Tibial nerve (tissue), 4 donors: ENCODE results near the gene TMEM272. TPM values are rescaled to one million over a fixed set of nuclear protein-coding genes. Genes with fewer than 3 reads are reported as not detected.

Experiments used
- DNase-seq, 2 donors: peaks; one replicate each; pipeline ENCODE4 v3.0.0-alpha.2; 2019; ENCODE audit warnings: low spot score in 2 of 2
- H3K27ac ChIP-seq, 4 donors: fragments of 200-600 bp; sonication (generic) in 3 of 4; one replicate each; pipeline ENCODE4 v1.5.1; 2017 to 2019; ENCODE audit warnings: mild to moderate bottlenecking in 1 of 4
- H3K27me3 ChIP-seq, 2 donors: fragments of 200-600 bp; sonication (generic) in 1 of 2; one replicate each; pipeline versions ENCODE4 v1.5.1 to v1.6.0; 2017 to 2019
- H3K36me3 ChIP-seq, 3 donors: fragments of 200-600 bp; sonication (generic); one replicate each; pipeline ENCODE4 v1.5.1; 2018 to 2019
- H3K4me1 ChIP-seq, 4 donors: fragments of 200-600 bp; sonication (generic) in 3 of 4; one replicate each; pipeline ENCODE4 v1.5.1; 2017 to 2019
- H3K4me3 ChIP-seq, 4 donors: fragments of 200-600 bp; sonication (generic) in 3 of 4; one replicate each; pipeline ENCODE4 v1.5.1; 2017 to 2019; ENCODE audit warnings: mild to moderate bottlenecking in 1 of 4, moderate library complexity in 1 of 4
- H3K9me3 ChIP-seq, 4 donors: fragments of 200-600 bp; sonication (generic) in 3 of 4; one replicate each; pipeline ENCODE4 v1.5.1; 2017 to 2019
- EP300 ChIP-seq, 2 donors: sonication (generic); formaldehyde crosslinking; IDR thresholded peaks; one replicate each; pipeline ENCODE4 v1.6.1; 2017; ENCODE audit warnings: antibody characterized with exemption in 2 of 2, mild to moderate bottlenecking in 1 of 2
- POLR2A ChIP-seq, 2 donors: fragments of 450-650 bp; IDR thresholded peaks; one replicate each; pipeline ENCODE4 v1.6.1; 2017; ENCODE audit warnings: antibody characterized with exemption in 2 of 2, mild to moderate bottlenecking in 2 of 2, moderate library complexity in 2 of 2
- WGBS, 2 donors: methylation state at CpG; one replicate each; pipeline ENCODE4 v1.1.5; 2018; 5-methylcytosine and 5-hydroxymethylcytosine counted together
- total RNA-seq, 4 donors: library from RNA; depleted of rRNA; stranded (reverse); fragments of >200 nt; gene quantifications; one replicate each; pipeline ENCODE4 v1.1.0, GENCODE V29; 2016
- TF ChIP-seq, protein P1 (sequence below), 5 experiments: fragments of 200-600 bp in 3 of 5; fragments of 450-650 bp in 2 of 5; sonication (generic) in 3 of 5; IDR thresholded peaks; one replicate each; pipeline ENCODE4 v1.5.1; 2016 to 2019; ENCODE audit warnings: antibody characterized with exemption in 5 of 5, mild to moderate bottlenecking in 3 of 5, moderate library complexity in 2 of 5

Gene TMEM272
- total RNA-seq, 4 donors from 2014 or later: not detected

GRCh38 chr13:51818781-51819511 lies 26.0 kb downstream of the TMEM272 start:
- Histone ChIP-seq H3K27ac (no peak overlapping the region), H3K4me3 (no peak overlapping the region), H3K36me3 (no peaks in the 10 kb centered on the region), H3K4me1 (peaks cover 0 to 29% (median 6%) of the 10 kb centered on the region in 4 donors), H3K9me3 (no peaks in the 10 kb centered on the region), H3K27me3 (no peaks in the 10 kb centered on the region)
- DNase-seq: no peak
- 65 to 72% methylated on average over 8 to 9 of the region's 9 CpGs for WGBS, 2 donors
- TF ChIP-seq POLR2A (IDR thresholded peaks at IDR 0.05): no peak
- TF ChIP-seq EP300 (IDR thresholded peaks at IDR 0.05): peak in 1 of 2 donors; percentile 10
- TF ChIP-seq, protein P1, sequence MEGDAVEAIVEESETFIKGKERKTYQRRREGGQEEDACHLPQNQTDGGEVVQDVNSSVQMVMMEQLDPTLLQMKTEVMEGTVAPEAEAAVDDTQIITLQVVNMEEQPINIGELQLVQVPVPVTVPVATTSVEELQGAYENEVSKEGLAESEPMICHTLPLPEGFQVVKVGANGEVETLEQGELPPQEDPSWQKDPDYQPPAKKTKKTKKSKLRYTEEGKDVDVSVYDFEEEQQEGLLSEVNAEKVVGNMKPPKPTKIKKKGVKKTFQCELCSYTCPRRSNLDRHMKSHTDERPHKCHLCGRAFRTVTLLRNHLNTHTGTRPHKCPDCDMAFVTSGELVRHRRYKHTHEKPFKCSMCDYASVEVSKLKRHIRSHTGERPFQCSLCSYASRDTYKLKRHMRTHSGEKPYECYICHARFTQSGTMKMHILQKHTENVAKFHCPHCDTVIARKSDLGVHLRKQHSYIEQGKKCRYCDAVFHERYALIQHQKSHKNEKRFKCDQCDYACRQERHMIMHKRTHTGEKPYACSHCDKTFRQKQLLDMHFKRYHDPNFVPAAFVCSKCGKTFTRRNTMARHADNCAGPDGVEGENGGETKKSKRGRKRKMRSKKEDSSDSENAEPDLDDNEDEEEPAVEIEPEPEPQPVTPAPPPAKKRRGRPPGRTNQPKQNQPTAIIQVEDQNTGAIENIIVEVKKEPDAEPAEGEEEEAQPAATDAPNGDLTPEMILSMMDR (IDR thresholded peaks at IDR 0.05): no peak

DNA sequence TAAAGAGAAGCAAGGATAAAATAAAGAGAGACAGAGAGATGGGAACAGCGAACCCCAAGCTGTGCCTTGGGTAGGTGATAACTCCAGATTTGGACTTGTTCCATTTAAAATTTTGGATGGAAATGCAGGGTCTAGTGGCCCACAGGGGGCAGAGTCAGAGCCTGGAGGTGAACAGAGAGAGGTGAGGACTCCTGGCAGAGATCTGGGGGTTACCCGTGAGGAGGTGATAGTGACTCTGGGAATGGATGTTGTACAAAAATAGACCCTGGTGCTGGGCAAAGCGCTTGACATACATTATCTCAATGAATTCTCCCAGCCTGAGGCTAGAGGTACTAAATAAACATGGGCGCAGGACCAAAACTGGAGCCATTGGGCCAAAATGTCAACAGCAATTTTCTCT lies 26.7 kb downstream of the TMEM272 start:
- no peak overlapping the region for H3K4me3 ChIP-seq
- no peak for DNase-seq
- no peaks in the 10 kb centered on the region for H3K9me3 ChIP-seq
- no peak overlapping the region for H3K27ac ChIP-seq
- no peaks in the 10 kb centered on the region for H3K36me3 ChIP-seq
- H3K27me3 ChIP-seq: no peaks in the 10 kb centered on the region
- TF ChIP-seq POLR2A (IDR thresholded peaks at IDR 0.05): no peak
- no peak for TF ChIP-seq EP300 (IDR thresholded peaks at IDR 0.05)
- TF ChIP-seq, protein P1 (IDR thresholded peaks at IDR 0.05): no peak
- peaks cover 0 to 23% (median 6%) of the 10 kb centered on the region in 4 donors for H3K4me1 ChIP-seq
- WGBS, 2 donors: 93 to 97% methylated on average over 4 of the region's 4 CpGs

GRCh38 chr13:51817717-51818116 lies 27.3 kb downstream of the TMEM272 start:
- H3K4me1 ChIP-seq: peaks cover 0 to 23% (median 6%) of the 10 kb centered on the region in 4 donors
- WGBS, 2 donors: 79 to 91% methylated on average over 8 of the region's 8 CpGs
- no peak for DNase-seq

DNA sequence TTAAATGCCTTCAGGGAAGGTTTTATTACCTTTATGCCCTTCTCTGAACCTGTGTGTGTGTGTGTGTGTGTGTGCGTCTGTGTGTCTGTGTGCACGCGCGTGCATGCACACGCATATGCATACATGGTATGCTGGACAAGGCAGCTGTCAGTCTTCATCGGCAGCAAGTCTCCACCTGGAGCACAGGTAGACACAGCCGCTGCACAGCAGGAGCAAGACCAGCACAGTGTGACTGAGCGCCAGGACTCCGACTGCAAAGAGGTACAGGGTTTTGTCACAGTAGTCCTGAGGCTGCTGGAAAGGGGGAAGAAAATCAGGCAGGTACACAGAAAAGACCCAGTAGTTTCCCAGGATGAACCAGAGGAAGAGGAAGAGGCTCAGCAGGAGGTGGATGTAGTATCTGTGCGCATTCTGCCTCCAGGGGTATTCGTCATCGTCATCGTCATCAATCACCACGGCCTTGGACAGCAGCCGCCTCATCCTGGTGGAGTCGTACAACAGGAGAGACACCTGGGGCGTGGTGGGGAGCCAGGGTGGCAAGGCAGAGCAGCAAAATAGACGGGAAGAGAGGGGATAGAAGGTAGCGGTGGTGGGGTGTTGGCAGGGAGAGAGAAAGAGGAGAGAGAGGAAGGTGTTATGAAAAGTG lies 28.2 kb downstream of the TMEM272 start:
- 80 to 85% methylated on average over 19 of the region's 19 CpGs for WGBS, 2 donors
- Histone ChIP-seq H3K9me3 (no peaks in the 10 kb centered on the region), H3K4me1 (peaks cover 0 to 20% (median 3%) of the 10 kb centered on the region in 4 donors), H3K4me3 (no peak overlapping the region), H3K27me3 (no peaks in the 10 kb centered on the region), H3K36me3 (no peaks in the 10 kb centered on the region), H3K27ac (no peak overlapping the region)
- no peak for DNase-seq
- TF ChIP-seq POLR2A (IDR thresholded peaks at IDR 0.05) (no peak), EP300 (IDR thresholded peaks at IDR 0.05) (no peak)
- TF ChIP-seq, protein P1 (IDR thresholded peaks at IDR 0.05): no peak

More at GRCh38 chr13:51817717-51818116, 27.3 kb downstream of the TMEM272 start:
- H3K9me3 ChIP-seq: no peaks in the 10 kb centered on the region
- no peaks in the 10 kb centered on the region for H3K36me3 ChIP-seq
- no peak overlapping the region for H3K27ac ChIP-seq
- H3K27me3 ChIP-seq: no peaks in the 10 kb centered on the region
- no peak for TF ChIP-seq EP300 (IDR thresholded peaks at IDR 0.05)
- TF ChIP-seq, protein P1 (IDR thresholded peaks at IDR 0.05): no peak
- no peak overlapping the region for H3K4me3 ChIP-seq

DNA sequence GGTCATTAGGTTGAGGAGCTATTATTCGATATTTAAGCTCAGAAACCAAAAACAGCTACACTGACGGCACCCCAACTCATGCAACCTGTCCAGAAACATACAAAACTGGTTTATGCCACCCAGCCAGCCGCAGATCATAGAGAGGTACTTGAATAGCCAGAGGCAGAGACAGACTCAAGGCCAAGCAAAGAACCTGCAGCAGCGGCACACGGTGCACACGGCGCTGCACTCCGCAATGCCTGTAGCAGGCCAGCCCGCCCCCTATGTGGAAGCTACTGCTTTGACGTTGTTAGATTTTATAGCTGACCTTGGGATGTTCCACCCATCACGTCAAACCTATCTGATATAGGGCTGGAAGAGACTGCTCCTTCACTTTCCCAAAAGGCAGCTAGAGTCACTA lies 29.1 kb downstream of the TMEM272 start:
- 76 to 79% methylated on average over 11 of the region's 11 CpGs for WGBS, 2 donors
- Histone ChIP-seq H3K36me3 (no peaks in the 10 kb centered on the region), H3K4me3 (no peak overlapping the region), H3K27ac (no peak overlapping the region), H3K27me3 (no peaks in the 10 kb centered on the region), H3K9me3 (no peaks in the 10 kb centered on the region), H3K4me1 (peaks cover 0 to 20% (median 3%) of the 10 kb centered on the region in 4 donors)
- DNase-seq: no peak
- TF ChIP-seq, protein P1 (IDR thresholded peaks at IDR 0.05): no peak
- TF ChIP-seq EP300 (IDR thresholded peaks at IDR 0.05) (no peak), POLR2A (IDR thresholded peaks at IDR 0.05) (no peak)
